Aorta (tissue), 5 donors: ENCODE results near the gene EPHB2. TPM values are rescaled to one million over a fixed set of nuclear protein-coding genes. Genes with fewer than 3 reads are reported as not detected.

Experiments
- ATAC-seq: fragments of 200-7000 bp; cut with Tn5 transposase; one replicate; pipeline ENCODE4 v1.9.1; 2022; ENCODE audit warnings: moderate library complexity; ENCODE audit not compliant: low FRiP score
- DNase-seq, 2 donors: peaks; one replicate each; pipeline ENCODE4 v3.0.0-alpha.2; 2020
- H3K27ac ChIP-seq, 2 donors: one replicate each; pipeline ENCODE4 v1.5.1; 2013; ENCODE audit warnings: low read length in 2 of 2, mild to moderate bottlenecking in 2 of 2, moderate library complexity in 2 of 2, control low read depth in 1 of 2, inconsistent platforms in 1 of 2, low read depth in 1 of 2
- H3K27me3 ChIP-seq, 2 donors: one replicate each; pipeline ENCODE4 v1.6.1; 2013; ENCODE audit warnings: control low read depth in 1 of 2, low read length in 1 of 2, mild to moderate bottlenecking in 1 of 2, moderate library complexity in 1 of 2; ENCODE audit not compliant: insufficient read depth in 2 of 2, control insufficient read depth in 1 of 2
- H3K36me3 ChIP-seq, 2 donors: one replicate each; pipeline ENCODE4 v1.6.1; 2013; ENCODE audit warnings: control low read depth in 1 of 2, low read length in 1 of 2, mild to moderate bottlenecking in 1 of 2; ENCODE audit not compliant: insufficient read depth in 2 of 2, control insufficient read depth in 1 of 2
- H3K4me1 ChIP-seq, 2 donors: one replicate each; pipeline ENCODE4 v1.6.1; 2013; ENCODE audit warnings: low read length in 2 of 2, control low read depth in 1 of 2, mild to moderate bottlenecking in 1 of 2, moderate library complexity in 1 of 2; ENCODE audit not compliant: insufficient read depth in 2 of 2, control insufficient read depth in 1 of 2
- H3K4me3 ChIP-seq, 2 donors: one replicate each; pipeline ENCODE4 v1.5.1; 2013; ENCODE audit warnings: low read length in 2 of 2, control low read depth in 1 of 2, mild to moderate bottlenecking in 1 of 2
- H3K9me3 ChIP-seq: one replicate; pipeline ENCODE4 v1.6.1; 2013; ENCODE audit warnings: mild to moderate bottlenecking, low read length; ENCODE audit not compliant: control insufficient read depth
- WGBS, 2 donors: extraction: QIAGEN DNeasy Blood & Tissue Kit; methylation state at CpG; one replicate each; pipeline ENCODE4 v1.1.7; 2013; 5-methylcytosine and 5-hydroxymethylcytosine counted together
- intact Hi-C, 2 donors: fragments of 100-400 bp; cut with DNase I; formaldehyde crosslinking; loops; one replicate each; pipeline versions ENCODE4 v1.14.2 to v1.15.0; 2022
- polyA plus RNA-seq, 2 donors: library from polyadenylated mRNA; stranded (reverse); fragments of 200-250 nt; gene quantifications; one replicate each; pipeline ENCODE4 v1.2.3, GENCODE V29; 2013
- total RNA-seq, 2 donors: library from RNA; stranded (reverse); fragmentation: NEBNext Ultra II Directional; extraction: Animal tissue kit (Norgen Biotek cat#: 25700); gene quantifications; one replicate each; pipeline ENCODE4 v1.2.1, GENCODE V29; 2021
- donor health status: healthy with polysubstance abuse.
- donor health status: Bipolar disorder and iron deficiency.
- donor health status: DM: no; HTN: no; CAD: no.
- donor health status: DM: no; HTN: no; CAD: no.
- donor health status: DM: yes; HTN: yes; CAD: no.

The EPHB2 gene
- total and polyA plus RNA-seq, 4 donors = 0.87 to 16.6 (median 3.2) TPM

DNA sequence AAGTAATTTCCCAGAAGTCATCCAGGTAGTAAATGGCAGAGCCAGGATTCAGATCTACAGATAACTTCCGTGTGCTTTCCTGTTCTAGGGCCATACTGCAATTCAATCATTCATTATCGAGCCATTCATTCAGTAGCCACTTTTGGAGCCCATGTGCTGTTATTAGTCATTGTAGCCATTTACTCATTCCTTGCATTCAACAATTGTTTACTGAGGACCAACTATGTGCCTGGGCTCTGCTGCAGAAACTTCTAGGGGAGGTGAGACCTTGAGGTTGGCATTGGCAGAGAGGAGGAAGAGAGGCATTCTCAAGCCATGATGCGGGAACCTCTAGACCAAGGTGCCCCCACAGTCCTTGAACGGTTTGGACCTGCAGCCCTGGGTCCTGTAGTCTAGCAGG, 27.9 kb downstream of the EPHB2 start:
- WGBS, 2 donors = 93% methylated on average over 4 of the region's 4 CpGs
- no peak for ATAC-seq
- H3K4me1 ChIP-seq = no peaks in the 10 kb centered on the region
- no peaks in the 10 kb centered on the region for H3K36me3 ChIP-seq
- no peak overlapping the region for H3K27ac ChIP-seq
- no peak overlapping the region for H3K4me3 ChIP-seq
- DNase-seq = no peak
- intact Hi-C loops = no loop called here
- no peaks in the 10 kb centered on the region for H3K27me3 ChIP-seq
- no peaks in the 10 kb centered on the region for H3K9me3 ChIP-seq

DNA sequence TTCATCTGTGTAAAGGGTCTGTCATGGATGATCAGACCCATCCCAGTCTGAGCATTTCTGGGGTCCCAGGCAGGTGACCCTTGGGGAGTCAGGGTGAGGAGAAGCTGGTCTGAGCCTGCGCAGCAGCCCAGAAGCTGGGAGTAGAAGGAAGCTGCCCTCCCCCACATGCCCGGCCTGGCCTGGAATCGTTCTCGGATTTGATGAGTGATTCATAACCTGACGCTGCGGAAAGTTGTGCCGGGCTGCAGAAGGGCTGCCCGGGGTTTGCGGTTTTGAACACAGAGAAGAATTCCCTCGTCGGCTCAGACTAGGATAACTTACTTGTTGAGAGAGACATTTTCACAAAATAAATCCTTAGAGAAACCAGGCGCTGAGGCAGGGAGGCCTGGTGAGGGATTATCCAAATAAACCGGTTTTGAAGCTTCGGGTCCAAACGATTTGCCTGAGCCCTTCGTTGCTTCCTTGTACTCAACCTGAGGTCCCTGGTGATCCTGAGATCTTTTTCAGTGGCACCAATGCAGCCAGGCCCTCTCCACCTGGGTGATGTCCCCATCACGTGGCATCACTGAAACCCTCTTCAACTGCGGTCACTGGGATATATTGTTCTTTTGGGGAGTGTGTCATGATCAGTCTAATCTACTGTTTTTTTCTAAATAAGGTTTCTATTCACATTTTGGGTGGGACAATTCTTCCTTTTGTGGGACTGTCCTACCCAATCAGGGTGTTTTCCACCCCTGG, 29.2 kb downstream of the EPHB2 start:
- intact Hi-C loops = no loop called here
- DNase-seq (peak; percentile 87), ATAC-seq (peak; percentile 53)
- Histone ChIP-seq H3K4me3 (no peak overlapping the region), H3K27ac (no peak overlapping the region), H3K36me3 (no peaks in the 10 kb centered on the region), H3K9me3 (no peaks in the 10 kb centered on the region), H3K4me1 (no peaks in the 10 kb centered on the region), H3K27me3 (no peaks in the 10 kb centered on the region)
- WGBS, 2 donors = 27 to 42% methylated on average over 18 of the region's 18 CpGs

DNA sequence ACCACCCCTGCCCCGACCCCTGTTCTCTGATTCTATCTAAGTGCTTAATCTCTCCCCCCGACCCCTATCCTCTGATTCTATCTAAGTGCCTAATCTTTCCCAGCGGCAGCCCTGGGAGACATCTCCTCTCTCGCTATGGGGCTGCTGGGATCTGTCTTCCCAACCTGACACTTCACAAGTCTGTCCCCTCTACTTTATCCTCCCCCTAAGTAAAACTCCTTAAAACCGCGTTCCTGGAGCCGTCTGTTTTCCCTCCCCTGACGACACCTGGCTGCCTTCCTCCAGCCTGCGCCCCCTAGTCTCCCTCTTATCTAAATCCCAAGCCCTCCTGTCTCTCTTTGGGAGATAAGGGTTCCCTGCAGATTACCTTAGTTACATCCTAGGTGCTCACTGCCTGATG, 30.5 kb downstream of the EPHB2 start:
- no peaks in the 10 kb centered on the region for H3K9me3 ChIP-seq
- H3K27ac ChIP-seq = no peak overlapping the region
- no peak for DNase-seq
- no peaks in the 10 kb centered on the region for H3K4me1 ChIP-seq
- no peak for ATAC-seq
- intact Hi-C loops = no loop called here
- no peaks in the 10 kb centered on the region for H3K27me3 ChIP-seq
- WGBS, 2 donors = 86 to 88% methylated on average over 9 of the region's 9 CpGs
- H3K4me3 ChIP-seq = no peak overlapping the region
- no peaks in the 10 kb centered on the region for H3K36me3 ChIP-seq

DNA sequence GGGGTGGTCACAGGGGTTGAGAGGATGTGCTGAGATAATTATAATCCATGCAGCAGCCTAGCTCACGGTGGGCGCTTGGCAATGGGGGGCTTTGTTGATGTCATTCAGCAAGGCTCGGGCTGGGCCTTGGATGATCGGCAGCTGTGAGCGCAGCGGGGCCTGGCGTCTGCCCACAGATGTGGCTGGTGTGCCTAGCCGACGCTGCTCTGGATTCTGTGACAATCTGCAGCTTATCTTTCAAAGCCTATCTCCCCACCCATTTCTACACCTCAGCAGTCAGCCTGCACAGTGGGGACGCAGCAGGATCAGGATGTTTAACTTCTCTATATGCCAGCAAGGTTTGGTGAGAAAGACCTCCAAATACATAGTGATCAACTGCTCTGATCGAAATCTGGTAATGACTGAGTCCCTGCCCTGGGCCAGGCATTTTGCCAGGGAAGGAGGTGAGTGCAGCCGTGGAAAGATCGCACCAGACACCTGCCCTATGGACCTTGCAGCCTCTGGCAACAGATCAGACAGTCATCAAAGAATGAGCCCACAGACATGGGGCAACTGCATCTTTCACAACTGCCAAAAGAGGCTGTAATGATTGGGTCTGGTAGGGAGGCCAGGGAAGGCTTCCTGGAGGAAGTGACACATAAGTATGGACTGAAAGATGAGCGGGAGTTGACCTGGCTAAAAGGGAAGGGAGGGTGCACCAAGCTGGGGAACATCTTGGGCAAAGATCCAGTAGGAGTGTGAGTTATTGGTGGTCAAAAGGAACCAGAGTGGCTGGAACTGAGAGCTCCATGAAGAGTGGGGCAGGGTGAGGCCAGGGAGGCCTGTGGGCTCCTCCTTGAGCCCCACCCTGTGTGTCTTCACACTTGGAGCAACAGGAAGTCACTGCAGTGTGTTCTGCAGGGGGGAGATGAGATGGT, 35.3 kb downstream of the EPHB2 start:
- 90 to 94% methylated on average over 14 of the region's 14 CpGs for WGBS, 2 donors
- Histone ChIP-seq H3K36me3 (no peaks in the 10 kb centered on the region), H3K4me1 (no peaks in the 10 kb centered on the region), H3K27me3 (no peaks in the 10 kb centered on the region), H3K9me3 (no peaks in the 10 kb centered on the region), H3K4me3 (no peak overlapping the region), H3K27ac (no peak overlapping the region)
- ATAC-seq = no peak
- intact Hi-C loops = no loop called here
- DNase-seq = no peak

DNA sequence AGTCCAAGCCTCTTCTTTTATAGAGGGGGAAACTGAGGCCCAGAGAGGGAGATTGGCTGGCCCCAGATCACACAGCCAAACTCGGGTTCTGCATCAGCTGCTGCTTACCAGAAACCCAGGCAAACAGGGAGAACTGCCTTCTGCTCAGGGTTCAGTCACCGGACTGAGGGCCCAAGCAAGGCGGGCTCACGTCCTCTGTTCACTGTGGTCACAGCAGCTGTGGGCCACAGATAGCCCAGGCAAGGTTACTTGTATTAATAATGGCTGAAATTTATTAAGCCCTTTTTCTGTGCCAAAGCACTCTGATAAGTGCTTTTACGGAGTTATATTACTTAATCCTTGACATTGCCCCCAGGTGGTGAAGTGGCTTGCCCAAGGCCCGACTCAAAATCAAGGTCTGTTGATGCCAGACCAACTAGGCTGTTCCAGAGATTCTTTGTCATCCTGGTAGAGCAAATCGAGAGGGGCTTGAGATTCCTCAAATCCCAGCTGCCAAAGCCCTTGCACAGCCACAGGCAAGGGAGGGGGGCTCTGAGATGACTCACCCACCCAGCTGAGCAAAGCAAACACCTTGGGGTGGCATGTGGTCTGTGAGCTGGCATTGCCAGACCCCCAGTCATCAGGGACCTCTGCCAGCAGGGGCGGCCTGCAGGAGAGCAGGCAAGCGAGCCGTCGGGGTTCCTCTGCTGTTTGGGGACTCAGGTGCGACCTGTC, 36.5 kb downstream of the EPHB2 start:
- H3K27me3 ChIP-seq = no peaks in the 10 kb centered on the region
- H3K36me3 ChIP-seq = no peaks in the 10 kb centered on the region
- intact Hi-C loops = no loop called here
- H3K9me3 ChIP-seq = no peaks in the 10 kb centered on the region
- ATAC-seq = no peak
- 51 to 58% methylated on average over 12 of the region's 12 CpGs for WGBS, 2 donors
- no peak overlapping the region for H3K4me3 ChIP-seq
- no peak for DNase-seq
- H3K4me1 ChIP-seq = no peaks in the 10 kb centered on the region
- H3K27ac ChIP-seq = no peak overlapping the region

DNA sequence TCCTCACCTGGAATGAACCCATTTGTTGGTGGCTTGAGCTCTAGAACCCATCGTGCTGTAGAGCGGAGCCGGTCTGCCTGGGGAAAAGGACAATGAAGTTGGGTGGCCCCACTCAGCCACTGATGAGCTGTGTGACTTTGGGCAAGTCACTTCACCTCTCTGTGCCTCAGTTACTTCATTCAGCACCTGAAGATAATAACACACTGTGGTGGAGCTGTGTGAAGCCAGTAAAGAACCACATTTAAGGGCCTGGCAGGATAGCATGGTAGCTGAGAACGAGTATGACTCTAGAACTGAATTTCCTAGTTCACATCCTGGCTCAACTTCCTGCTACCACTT, 37.1 kb downstream of the EPHB2 start:
- no peaks in the 10 kb centered on the region for H3K9me3 ChIP-seq
- H3K36me3 ChIP-seq = no peaks in the 10 kb centered on the region
- no peaks in the 10 kb centered on the region for H3K4me1 ChIP-seq
- H3K4me3 ChIP-seq = no peak overlapping the region
- peak in 1 of 2 donors; percentile 28 for DNase-seq
- no peak overlapping the region for H3K27ac ChIP-seq
- no peaks in the 10 kb centered on the region for H3K27me3 ChIP-seq
- no peak for ATAC-seq
- WGBS, 2 donors = 76 to 92% methylated on average over 4 of the region's 4 CpGs
- intact Hi-C loops = no loop called here

DNA sequence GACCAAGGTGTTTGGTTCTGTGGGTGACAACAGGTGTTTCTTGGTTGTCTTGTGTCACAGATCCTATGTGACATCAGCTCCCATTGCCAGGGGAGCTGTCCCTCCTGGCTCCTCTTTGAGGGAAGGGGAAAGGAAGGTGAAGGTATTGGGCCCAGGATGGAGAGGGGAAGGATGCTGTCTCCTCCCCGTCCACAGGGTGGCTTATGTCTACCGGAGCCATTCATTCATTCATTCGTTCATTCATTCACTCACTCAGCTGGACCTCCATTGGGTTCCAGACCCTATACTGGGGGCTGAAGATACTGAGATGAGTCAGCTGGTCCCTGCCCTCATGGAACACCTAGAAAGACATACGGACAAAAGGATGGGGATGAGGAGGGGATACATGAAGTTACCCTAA, 38.9 kb downstream of the EPHB2 start:
- ATAC-seq (no peak), DNase-seq (peak in 1 of 2 donors; percentile 6)
- Histone ChIP-seq H3K27ac (no peak overlapping the region), H3K4me3 (no peak overlapping the region), H3K9me3 (no peaks in the 10 kb centered on the region), H3K4me1 (no peaks in the 10 kb centered on the region), H3K27me3 (no peaks in the 10 kb centered on the region), H3K36me3 (no peaks in the 10 kb centered on the region)
- 89% methylated on average over 4 of the region's 4 CpGs for WGBS, 2 donors
- intact Hi-C loops = no loop called here

DNA sequence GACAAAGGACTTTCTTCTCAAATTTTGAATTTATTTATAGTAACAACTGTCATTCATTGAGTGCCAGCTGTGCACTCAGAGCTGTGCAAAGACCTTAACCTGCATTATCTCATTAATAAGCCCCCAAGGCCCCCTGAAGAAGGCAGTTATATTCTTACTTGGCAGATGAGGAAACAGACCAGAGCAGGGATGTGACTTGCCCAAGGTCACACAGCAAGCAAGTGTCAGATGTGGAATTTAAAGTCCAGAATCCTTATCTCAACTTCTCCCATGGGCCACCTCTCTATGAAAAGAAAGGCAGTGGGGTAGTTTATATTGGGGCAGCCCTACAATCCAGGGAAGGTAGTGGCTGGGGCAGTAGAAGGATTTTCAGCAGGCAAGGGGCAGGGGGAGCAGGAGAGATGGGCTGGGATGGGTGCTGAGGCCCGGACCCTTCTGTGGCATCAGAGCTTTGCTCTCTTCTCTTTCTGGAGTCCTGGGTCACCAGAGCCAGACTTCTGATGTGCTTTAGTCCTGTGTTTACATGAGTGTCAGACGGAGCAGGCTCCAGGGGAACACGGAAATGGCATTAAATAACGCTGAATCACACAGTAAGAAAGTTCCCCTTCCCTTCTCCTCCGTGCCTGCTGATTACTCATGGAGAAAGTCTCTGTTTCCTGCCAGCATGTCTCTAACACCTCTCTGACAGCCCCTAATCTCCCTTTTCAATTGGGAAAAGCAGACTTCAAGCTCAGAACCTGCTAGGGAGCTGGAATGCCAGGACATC, 39.5 kb downstream of the EPHB2 start:
- WGBS, 2 donors = 0 to 3% methylated on average over 5 of the region's 5 CpGs
- intact Hi-C loops = no loop called here
- no peak overlapping the region for H3K27ac ChIP-seq
- no peaks in the 10 kb centered on the region for H3K27me3 ChIP-seq
- no peaks in the 10 kb centered on the region for H3K36me3 ChIP-seq
- H3K4me1 ChIP-seq = no peaks in the 10 kb centered on the region
- no peak overlapping the region for H3K4me3 ChIP-seq
- DNase-seq (peak; percentile 62 to 72), ATAC-seq (peak; percentile 60)
- H3K9me3 ChIP-seq = no peaks in the 10 kb centered on the region
